Lower leg skin (tissue), 4 donors: ENCODE data around the gene FLAD1. TPM values are rescaled to one million over a fixed set of nuclear protein-coding genes. Genes with fewer than 3 reads are reported as not detected.

ENCODE experiments used
- DNase-seq, 2 donors: peaks; one replicate each; pipeline ENCODE4 v3.0.0-alpha.2; 2019; ENCODE audit warnings: low spot score in 2 of 2
- H3K4me3 ChIP-seq: fragments of 200-600 bp; sonication (generic); 2 replicates; pipeline ENCODE4 v1.5.1; 2017; ENCODE audit warnings: mild to moderate bottlenecking, low read depth; ENCODE audit not compliant: poor library complexity, severe bottlenecking
- POLR2A ChIP-seq, 2 donors: fragments of 450-650 bp; IDR thresholded peaks; one replicate each; pipeline ENCODE4 v1.6.1; 2016 to 2017; ENCODE audit warnings: antibody characterized with exemption in 2 of 2, mild to moderate bottlenecking in 1 of 2, moderate library complexity in 1 of 2
- WGBS, 2 donors: methylation state at CpG; one replicate each; pipeline ENCODE4 v1.1.5; 2018; 5-methylcytosine and 5-hydroxymethylcytosine counted together
- intact Hi-C: fragments of 100-400 bp; cut with DNase I; formaldehyde crosslinking; loops from one replicate; pipeline ENCODE4 v1.15.0; 2023; ENCODE audit warnings: low total_unique reads
- total RNA-seq, 4 donors: library from RNA; depleted of rRNA; stranded (reverse); fragments of >200 nt; gene quantifications; one replicate each; pipeline ENCODE4 v1.1.0, GENCODE V29; 2016
- TF ChIP-seq, protein P1 (sequence below), 3 donors: fragments of 450-650 bp; IDR thresholded peaks; one replicate each; pipeline ENCODE4 v1.5.1; 2016; ENCODE audit warnings: antibody characterized with exemption in 3 of 3, mild to moderate bottlenecking in 3 of 3, moderate library complexity in 2 of 3

The FLAD1 gene
- total RNA-seq, 4 donors from 2014 or later, result 38.7 to 45.3 (median 41.6) TPM

DNA sequence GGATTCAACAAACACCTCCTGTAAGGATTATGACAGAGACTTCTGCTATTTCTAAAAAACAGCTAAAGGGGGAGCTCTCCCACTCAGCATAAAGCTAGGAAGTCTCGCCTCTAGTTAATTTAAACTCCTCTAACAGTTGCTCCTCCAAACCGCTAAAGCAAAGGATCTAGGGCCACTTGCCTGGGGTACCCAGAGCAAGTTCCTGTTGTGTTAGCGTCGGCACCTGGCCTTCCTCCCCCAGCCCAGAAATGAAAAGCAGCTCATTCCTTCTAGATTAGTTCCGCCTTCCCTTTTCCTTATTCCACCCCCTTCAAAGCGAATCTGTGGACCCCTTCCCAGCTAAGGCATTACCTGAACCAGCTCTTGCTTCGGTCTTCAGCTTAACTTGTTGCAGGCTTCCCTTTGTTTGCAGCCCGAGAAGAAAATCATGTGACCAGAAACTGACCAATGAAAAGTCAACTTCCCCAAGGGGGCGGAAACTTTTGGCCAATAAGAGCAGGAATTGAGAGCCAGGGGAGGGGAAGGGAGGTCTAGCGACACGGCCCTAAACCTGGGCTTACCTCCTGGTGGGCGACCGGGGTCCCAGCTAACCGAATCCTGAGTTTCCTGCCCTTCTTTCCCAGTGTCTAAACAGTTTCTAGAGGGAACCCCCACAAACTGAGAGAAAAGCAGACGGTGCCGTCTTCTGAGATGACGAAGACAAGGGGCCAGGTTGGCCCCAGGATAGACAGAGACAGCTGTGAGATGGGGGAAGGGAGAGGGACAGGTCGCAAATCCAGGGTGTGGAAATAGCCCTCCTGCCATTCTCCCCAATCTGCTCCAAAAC lies 27.2 kb upstream of the FLAD1 start, which contains the start of gene PBXIP1:
Gene PBXIP1, minus strand, starts transcription at position 382 of the 826 bp plus-strand sequence. CDS start 2,378 bp downstream, outside the sequence.
- H3K4me3 ChIP-seq, result peak within 1 kb of the TSS; percentile 45
- intact Hi-C loops, result loop anchor here (10.0 kb wide), 1 partner anchor 99 kb away; the partner anchor contains the start of gene ADAM15
- peak; percentile 93 to 94 for DNase-seq
- TF ChIP-seq, protein P1, sequence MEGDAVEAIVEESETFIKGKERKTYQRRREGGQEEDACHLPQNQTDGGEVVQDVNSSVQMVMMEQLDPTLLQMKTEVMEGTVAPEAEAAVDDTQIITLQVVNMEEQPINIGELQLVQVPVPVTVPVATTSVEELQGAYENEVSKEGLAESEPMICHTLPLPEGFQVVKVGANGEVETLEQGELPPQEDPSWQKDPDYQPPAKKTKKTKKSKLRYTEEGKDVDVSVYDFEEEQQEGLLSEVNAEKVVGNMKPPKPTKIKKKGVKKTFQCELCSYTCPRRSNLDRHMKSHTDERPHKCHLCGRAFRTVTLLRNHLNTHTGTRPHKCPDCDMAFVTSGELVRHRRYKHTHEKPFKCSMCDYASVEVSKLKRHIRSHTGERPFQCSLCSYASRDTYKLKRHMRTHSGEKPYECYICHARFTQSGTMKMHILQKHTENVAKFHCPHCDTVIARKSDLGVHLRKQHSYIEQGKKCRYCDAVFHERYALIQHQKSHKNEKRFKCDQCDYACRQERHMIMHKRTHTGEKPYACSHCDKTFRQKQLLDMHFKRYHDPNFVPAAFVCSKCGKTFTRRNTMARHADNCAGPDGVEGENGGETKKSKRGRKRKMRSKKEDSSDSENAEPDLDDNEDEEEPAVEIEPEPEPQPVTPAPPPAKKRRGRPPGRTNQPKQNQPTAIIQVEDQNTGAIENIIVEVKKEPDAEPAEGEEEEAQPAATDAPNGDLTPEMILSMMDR (IDR thresholded peaks at IDR 0.05), result no peak
- no peak for TF ChIP-seq POLR2A (IDR thresholded peaks at IDR 0.05)
- 0 to 1% methylated on average over 18 of the region's 18 CpGs for WGBS, 2 donors

DNA sequence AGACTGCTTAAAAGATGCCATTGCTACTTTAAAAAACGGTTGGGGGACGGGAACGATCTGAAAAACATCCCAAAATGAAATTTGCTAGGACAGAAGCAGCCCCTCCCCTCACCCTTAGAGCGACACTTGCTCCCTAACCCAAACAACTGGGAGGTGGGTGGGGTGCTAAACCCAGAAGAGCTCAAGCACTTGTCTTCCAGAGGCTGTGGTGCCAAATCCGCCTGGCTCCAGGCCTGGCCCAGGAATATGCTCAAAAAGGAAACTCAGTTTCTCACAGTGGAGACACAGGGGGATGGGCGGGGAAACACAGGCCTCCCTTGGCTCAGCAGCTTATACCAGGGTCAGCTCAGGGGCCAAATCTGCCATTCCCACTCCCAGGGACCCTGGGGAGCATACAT lies 26.6 kb upstream of the FLAD1 start:
- DNase-seq, result no peak
- WGBS, 2 donors, result 9 to 12% methylated on average over 6 of the region's 6 CpGs
- intact Hi-C loops, result loop anchor here (10.0 kb wide), 1 partner anchor 98 kb away; the partner anchor contains the start of gene ADAM15
- TF ChIP-seq, protein P1 (IDR thresholded peaks at IDR 0.05), result no peak
- no peak for TF ChIP-seq POLR2A (IDR thresholded peaks at IDR 0.05)
- no peak overlapping the region for H3K4me3 ChIP-seq

DNA sequence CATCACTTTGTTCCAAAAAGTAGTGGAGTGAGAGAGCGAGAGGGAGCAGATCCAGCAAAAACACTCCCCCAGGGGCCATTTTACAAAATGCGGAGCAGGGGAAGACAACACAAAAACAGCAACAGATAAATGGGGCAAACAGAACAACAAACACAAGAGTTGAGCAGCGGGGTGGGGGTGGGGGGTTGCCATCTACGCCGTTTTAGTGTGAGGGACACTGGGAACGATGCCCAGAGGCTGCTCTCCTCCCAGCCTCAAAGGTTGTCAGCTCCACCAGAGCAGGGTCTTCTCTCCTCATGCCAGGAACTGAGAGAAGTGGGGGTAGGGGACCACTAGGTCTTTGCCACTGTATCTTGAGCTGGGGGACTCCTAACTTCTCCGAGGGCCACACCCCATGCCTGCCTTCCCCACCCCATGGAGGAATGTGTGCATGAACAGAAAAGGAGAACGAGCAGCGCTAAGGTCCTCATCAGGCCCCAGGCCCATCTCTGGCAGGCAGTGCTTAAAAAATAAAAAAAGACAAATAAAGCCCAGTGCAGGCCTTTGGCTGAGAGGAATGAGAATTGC lies 26.0 kb upstream of the FLAD1 start:
- H3K4me3 ChIP-seq, result no peak overlapping the region
- 23 to 24% methylated on average over 9 of the region's 9 CpGs for WGBS, 2 donors
- no peak for DNase-seq
- TF ChIP-seq, protein P1 (IDR thresholded peaks at IDR 0.05), result no peak
- TF ChIP-seq POLR2A (IDR thresholded peaks at IDR 0.05), result no peak
- intact Hi-C loops, result loop anchor here (10.0 kb wide), 1 partner anchor 98 kb away; the partner anchor contains the start of gene ADAM15

DNA sequence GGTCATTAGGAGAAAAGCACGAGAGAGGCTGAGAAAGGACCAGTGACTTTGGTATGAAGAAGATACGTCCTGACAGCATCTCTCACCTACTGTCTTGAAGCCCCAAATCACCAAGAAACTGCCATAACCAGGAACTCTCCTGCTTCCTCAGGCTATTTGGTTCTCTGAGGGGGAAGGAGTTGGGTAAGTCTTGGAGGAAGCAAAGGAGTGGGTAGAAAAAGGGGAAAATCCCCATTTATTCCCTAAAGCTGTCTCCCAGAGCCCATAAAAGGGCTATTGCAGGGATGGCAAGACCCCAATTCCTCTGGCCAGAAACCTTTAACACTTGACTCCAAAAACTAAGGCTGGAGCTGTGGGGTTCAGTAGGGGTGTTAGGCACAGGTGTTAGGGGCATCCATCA lies 25.1 kb upstream of the FLAD1 start:
- no peak for DNase-seq
- no peak overlapping the region for H3K4me3 ChIP-seq
- intact Hi-C loops, result loop anchor here (10.0 kb wide), 1 partner anchor 97 kb away; the partner anchor contains the start of gene ADAM15
- TF ChIP-seq, protein P1 (IDR thresholded peaks at IDR 0.05), result no peak
- TF ChIP-seq POLR2A (IDR thresholded peaks at IDR 0.05), result no peak
- 69 to 89% methylated on average over 2 of the region's 2 CpGs for WGBS, 2 donors

DNA sequence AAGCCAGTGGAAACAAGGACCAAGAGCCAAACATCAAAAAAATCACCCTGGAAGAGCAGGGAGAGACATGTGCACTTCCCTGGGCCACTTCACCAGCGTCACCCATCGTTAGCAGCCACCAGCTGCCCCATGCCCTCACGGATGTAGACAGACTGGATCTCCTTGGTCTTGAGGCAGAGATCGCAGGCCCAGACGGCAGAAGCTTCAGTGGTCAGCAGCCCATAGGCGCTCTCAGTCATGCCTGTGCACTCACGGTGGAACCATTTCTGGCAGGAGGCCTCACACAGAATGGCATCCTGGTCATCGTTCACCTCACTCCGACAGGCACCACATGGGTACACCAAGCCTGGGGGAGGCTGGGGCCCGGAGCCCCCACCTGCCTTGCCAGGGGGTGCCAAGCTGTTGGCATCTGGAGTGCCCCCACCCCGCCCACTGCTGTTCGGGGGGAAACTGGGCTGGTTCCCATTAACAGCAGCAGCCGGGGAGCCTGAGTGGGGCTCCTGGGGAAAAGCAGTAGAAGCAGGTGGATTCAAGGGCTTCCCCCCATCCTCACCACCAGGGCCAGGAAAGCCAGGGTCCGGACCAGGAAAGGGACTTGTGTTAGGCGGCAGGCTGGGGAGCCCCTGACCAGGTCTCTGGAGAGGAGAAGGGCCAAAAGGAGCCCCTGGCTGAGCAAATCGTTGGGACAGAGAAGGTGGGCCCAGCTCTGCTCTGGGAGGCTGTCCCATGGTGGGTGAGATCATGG lies 24.3 kb upstream of the FLAD1 start:
- 86 to 90% methylated on average over 9 to 16 of the region's 16 CpGs for WGBS, 2 donors
- H3K4me3 ChIP-seq, result no peak overlapping the region
- TF ChIP-seq, protein P1 (IDR thresholded peaks at IDR 0.05), result no peak
- TF ChIP-seq POLR2A (IDR thresholded peaks at IDR 0.05), result no peak
- intact Hi-C loops, result loop anchor here (10.0 kb wide), 1 partner anchor 96 kb away; the partner anchor contains the start of gene ADAM15
- no peak for DNase-seq
